Stomach (tissue), 4 donors: ENCODE data around the gene CCNF.

Experiments
- EP300 ChIP-seq: sonication (generic); formaldehyde crosslinking; IDR thresholded peaks from one replicate; pipeline ENCODE4 v1.6.1; 2017; ENCODE audit warnings: antibody characterized with exemption
- POLR2A ChIP-seq, 4 donors: fragments of 450-650 bp; IDR thresholded peaks; one replicate each; pipeline ENCODE4 v1.6.1; 2016; ENCODE audit warnings: antibody characterized with exemption in 4 of 4, control low read depth in 2 of 4, mild to moderate bottlenecking in 1 of 4, moderate library complexity in 1 of 4
- POLR2AphosphoS5 ChIP-seq, 3 donors: sonication (generic); formaldehyde crosslinking; IDR thresholded peaks; one replicate each; pipeline ENCODE4 v1.6.1; 2016; ENCODE audit warnings: antibody characterized with exemption in 3 of 3
- TF ChIP-seq, protein P1 (sequence below), 7 experiments: fragments of 450-650 bp in 4 of 7; fragments of 200-600 bp in 3 of 7; sonication (generic) in 3 of 7; IDR thresholded peaks; one replicate each; pipeline ENCODE4 v1.5.1; 2016 to 2019; ENCODE audit warnings: antibody characterized with exemption in 7 of 7, control low read depth in 2 of 7, mild to moderate bottlenecking in 1 of 7

DNA sequence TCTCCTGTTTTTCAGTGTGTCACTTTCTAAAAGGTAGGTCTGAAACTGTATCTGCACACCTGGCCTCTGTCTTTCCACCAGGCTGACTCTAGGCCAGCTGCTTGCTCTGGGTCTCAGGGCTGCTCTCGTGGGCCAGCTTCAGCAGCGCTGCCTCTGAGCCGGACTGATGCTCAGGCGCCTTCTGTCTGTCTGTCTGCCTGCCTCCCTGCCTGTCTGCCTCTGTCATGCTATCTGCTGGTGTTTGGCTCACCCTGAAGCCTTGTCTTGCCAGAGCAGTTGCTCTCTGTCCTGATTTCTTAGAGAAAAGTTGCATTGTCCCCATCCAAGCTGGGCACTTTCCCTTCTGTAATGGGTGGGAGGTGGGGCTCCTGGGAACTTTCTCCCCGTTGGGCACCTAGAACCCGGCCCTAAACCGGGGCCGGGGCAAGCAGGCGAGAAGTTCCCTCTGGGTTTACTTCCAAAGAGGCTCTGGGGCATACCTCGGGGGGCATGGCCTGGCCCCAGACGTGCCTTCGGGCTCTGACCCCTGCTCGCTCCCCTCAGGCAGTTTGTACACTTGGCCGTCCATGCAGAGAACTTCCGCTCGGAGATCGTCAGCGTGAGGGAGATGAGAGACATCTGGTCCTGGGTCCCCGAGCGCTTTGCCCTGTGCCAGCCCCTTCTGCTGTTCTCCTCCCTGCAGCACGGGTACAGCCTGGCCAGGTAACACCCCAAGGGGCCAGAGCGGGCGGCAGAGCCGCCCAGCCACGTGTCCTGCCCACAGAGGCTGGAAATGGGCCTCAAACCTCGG is 68.6 kb downstream of the CCNF start:
- TF ChIP-seq, protein P1, sequence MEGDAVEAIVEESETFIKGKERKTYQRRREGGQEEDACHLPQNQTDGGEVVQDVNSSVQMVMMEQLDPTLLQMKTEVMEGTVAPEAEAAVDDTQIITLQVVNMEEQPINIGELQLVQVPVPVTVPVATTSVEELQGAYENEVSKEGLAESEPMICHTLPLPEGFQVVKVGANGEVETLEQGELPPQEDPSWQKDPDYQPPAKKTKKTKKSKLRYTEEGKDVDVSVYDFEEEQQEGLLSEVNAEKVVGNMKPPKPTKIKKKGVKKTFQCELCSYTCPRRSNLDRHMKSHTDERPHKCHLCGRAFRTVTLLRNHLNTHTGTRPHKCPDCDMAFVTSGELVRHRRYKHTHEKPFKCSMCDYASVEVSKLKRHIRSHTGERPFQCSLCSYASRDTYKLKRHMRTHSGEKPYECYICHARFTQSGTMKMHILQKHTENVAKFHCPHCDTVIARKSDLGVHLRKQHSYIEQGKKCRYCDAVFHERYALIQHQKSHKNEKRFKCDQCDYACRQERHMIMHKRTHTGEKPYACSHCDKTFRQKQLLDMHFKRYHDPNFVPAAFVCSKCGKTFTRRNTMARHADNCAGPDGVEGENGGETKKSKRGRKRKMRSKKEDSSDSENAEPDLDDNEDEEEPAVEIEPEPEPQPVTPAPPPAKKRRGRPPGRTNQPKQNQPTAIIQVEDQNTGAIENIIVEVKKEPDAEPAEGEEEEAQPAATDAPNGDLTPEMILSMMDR (IDR thresholded peaks at IDR 0.05), result no peak
- no peak for TF ChIP-seq POLR2AphosphoS5 (IDR thresholded peaks at IDR 0.05)
- TF ChIP-seq POLR2A (IDR thresholded peaks at IDR 0.05), result no peak
- TF ChIP-seq EP300, result no peak
